Uterus (tissue), 4 donors: ENCODE measurements around the gene RARB. TPM values are rescaled to one million over a fixed set of nuclear protein-coding genes. Genes with fewer than 3 reads are reported as not detected.
A peak's percentile ranks its signal among the peaks of the same experiment; 100 is the strongest.

Experiments
- DNase-seq, 2 donors: peaks; one replicate each; pipeline ENCODE4 v3.0.0-alpha.2; 2019 to 2020
- H3K27ac ChIP-seq, 2 donors: fragments of 200-600 bp; sonication (generic); 1 replicate in 1 of 2; 2 replicates in 1 of 2; pipeline ENCODE4 v1.5.1; 2016 to 2018
- H3K27me3 ChIP-seq, 2 donors: fragments of 200-600 bp; sonication (generic); one replicate each; pipeline ENCODE4 v1.5.1; 2018 to 2019; ENCODE audit warnings: control low read depth in 1 of 2
- H3K36me3 ChIP-seq, 2 donors: fragments of 200-600 bp; sonication (generic); one replicate each; pipeline ENCODE4 v1.5.1; 2019; ENCODE audit warnings: control low read depth in 1 of 2
- H3K4me1 ChIP-seq, 2 donors: fragments of 200-600 bp; sonication (generic); one replicate each; pipeline ENCODE4 v1.5.1; 2018 to 2019; ENCODE audit warnings: control low read depth in 1 of 2
- H3K4me3 ChIP-seq, 2 donors: fragments of 200-600 bp; sonication (generic); 1 replicate in 1 of 2; 2 replicates in 1 of 2; pipeline ENCODE4 v1.5.1; 2018 to 2019; ENCODE audit warnings: mild to moderate bottlenecking in 1 of 2
- H3K9me3 ChIP-seq, 2 donors: fragments of 200-600 bp; sonication (generic); one replicate each; pipeline ENCODE4 v1.5.1; 2019; ENCODE audit warnings: control low read depth in 1 of 2
- POLR2A ChIP-seq, 2 donors: fragments of 450-650 bp; IDR thresholded peaks; one replicate each; pipeline ENCODE4 v1.6.1; 2016; ENCODE audit warnings: antibody characterized with exemption in 2 of 2, mild to moderate bottlenecking in 1 of 2, moderate library complexity in 1 of 2
- intact Hi-C: fragments of 100-400 bp; cut with DNase I; formaldehyde crosslinking; loops from one replicate; pipeline ENCODE4 v1.15.1; 2023; ENCODE audit warnings: low total_unique reads
- total RNA-seq, 4 donors: library from RNA; depleted of rRNA in 3 of 4; stranded (reverse); fragments of >200 nt in 3 of 4; gene quantifications; one replicate each; pipeline versions ENCODE4 v1.1.0 to v1.2.4, GENCODE V29; 2014 to 2023
- TF ChIP-seq, protein P1 (sequence below), 4 experiments: fragments of 200-600 bp in 2 of 4; fragments of 450-650 bp in 2 of 4; sonication (generic) in 2 of 4; IDR thresholded peaks; one replicate each; pipeline ENCODE4 v1.5.1; 2016 to 2019; ENCODE audit warnings: antibody characterized with exemption in 4 of 4, mild to moderate bottlenecking in 2 of 4, moderate library complexity in 1 of 4
- donor health status: DM: yes; HTN: yes; CAD: no.

RARB gene
- total RNA-seq, 4 donors from 2014 or later, result 6.7 to 63.0 (median 14.5) TPM

DNA sequence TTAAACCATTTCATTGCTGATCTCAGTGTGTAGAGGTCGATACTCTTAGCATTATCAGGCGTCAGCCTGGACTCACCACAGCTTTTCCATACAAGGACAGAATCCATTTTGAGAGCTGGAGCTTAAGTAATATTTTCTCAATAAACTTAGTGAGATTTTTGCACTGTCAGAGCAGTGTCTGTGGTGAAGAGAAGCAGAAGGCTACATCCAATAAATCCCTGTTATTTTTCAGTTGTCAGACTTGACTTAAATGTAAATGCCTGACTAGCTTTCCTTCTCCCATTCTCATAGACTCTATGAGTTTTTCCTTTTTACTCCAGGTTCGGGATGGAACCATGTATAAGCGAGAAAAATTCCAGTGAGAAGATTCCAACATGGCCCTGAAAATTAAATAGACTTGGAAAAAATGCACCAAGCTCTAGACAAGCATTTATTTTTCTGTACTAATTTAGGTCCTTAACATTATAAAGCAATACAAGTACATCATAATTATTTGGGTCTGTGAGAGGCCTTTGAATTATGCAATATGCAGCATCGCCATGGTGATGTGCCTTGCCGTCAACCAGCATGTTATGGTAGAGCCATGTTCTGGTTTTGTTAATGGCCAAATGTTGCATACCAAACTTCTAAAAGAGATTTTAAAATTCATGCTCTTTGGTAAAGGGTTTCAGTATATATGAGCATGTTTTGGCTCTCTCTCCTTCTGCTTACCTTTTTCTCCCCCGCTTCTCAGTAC is 62.0 kb downstream of the RARB start:
- no peak for DNase-seq
- TF ChIP-seq, protein P1, sequence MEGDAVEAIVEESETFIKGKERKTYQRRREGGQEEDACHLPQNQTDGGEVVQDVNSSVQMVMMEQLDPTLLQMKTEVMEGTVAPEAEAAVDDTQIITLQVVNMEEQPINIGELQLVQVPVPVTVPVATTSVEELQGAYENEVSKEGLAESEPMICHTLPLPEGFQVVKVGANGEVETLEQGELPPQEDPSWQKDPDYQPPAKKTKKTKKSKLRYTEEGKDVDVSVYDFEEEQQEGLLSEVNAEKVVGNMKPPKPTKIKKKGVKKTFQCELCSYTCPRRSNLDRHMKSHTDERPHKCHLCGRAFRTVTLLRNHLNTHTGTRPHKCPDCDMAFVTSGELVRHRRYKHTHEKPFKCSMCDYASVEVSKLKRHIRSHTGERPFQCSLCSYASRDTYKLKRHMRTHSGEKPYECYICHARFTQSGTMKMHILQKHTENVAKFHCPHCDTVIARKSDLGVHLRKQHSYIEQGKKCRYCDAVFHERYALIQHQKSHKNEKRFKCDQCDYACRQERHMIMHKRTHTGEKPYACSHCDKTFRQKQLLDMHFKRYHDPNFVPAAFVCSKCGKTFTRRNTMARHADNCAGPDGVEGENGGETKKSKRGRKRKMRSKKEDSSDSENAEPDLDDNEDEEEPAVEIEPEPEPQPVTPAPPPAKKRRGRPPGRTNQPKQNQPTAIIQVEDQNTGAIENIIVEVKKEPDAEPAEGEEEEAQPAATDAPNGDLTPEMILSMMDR (IDR thresholded peaks at IDR 0.05), result no peak
- TF ChIP-seq POLR2A (IDR thresholded peaks at IDR 0.05), result no peak
- intact Hi-C loops, result no loop called here
- Histone ChIP-seq H3K4me1 (no peaks in the 10 kb centered on the region), H3K36me3 (no peaks in the 10 kb centered on the region), H3K4me3 (no peak overlapping the region), H3K27me3 (no peaks in the 10 kb centered on the region), H3K9me3 (no peaks in the 10 kb centered on the region), H3K27ac (peak overlapping the region; percentile 63 to 72)

DNA sequence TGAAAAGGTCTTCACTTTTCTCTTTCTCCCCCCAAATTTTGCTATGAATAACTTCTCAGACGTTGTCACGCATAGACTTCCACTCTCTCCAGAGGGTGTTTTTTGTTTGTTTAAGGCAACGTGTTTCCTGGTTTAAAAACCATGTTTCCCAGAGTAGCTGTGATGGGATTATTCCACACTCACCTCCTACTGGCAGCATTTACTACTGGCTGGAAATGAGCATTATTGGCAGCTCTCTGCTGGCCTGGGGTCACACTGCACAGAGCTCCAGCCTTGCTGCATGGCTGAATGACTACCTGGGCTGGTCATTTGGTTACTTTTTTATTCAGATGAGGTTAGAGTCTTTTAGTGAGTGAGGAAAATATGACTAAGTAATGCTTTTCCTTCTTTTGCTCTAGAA is 65.2 kb downstream of the RARB start:
- Histone ChIP-seq H3K9me3 (no peaks in the 10 kb centered on the region), H3K27ac (no peak overlapping the region), H3K36me3 (no peaks in the 10 kb centered on the region), H3K4me3 (no peak overlapping the region), H3K4me1 (no peaks in the 10 kb centered on the region), H3K27me3 (no peaks in the 10 kb centered on the region)
- intact Hi-C loops, result no loop called here
- DNase-seq, result no peak
- TF ChIP-seq POLR2A (IDR thresholded peaks at IDR 0.05), result no peak
- TF ChIP-seq, protein P1 (IDR thresholded peaks at IDR 0.05), result no peak

DNA sequence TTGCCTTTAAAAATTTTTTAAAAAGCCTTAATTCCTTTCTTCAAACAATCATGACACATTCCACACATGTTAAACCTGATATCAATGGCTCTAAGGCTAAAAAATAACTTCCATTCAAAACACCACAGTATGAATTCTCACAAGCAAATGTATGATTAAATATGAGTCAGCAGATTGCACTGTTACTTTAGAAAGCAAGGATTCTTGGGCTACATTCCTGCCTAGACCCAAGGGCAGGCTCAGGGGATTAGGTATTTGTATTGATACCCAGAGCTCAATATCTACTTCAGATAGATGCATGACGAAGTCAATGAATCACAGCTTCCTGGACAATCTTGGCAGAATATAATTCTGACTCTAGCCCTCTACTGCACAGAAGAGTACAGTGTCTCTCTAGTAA is 65.7 kb downstream of the RARB start:
- intact Hi-C loops, result no loop called here
- H3K27me3 ChIP-seq, result no peaks in the 10 kb centered on the region
- no peaks in the 10 kb centered on the region for H3K9me3 ChIP-seq
- no peaks in the 10 kb centered on the region for H3K36me3 ChIP-seq
- no peak overlapping the region for H3K27ac ChIP-seq
- TF ChIP-seq POLR2A (IDR thresholded peaks at IDR 0.05), result no peak
- TF ChIP-seq, protein P1 (IDR thresholded peaks at IDR 0.05), result no peak
- H3K4me3 ChIP-seq, result no peak overlapping the region
- no peaks in the 10 kb centered on the region for H3K4me1 ChIP-seq
- no peak for DNase-seq

DNA sequence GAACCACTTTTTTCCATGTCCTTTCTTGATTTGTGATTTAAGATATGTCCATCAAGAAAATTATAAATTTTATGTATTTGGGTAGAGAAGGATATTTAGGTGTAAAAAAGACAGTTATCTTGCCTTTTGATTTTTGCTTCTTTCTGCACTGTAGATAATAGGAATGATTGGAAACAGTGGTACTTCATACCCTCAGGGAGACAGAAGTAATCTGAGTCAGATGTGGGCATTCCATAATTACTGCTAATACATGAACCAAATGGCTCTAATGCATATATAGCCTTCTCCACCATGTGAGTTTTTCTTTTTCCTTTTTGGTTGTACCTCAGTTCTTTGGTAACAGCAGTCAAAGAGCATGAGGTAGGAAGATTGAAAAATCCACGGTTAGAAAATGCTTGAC is 67.2 kb downstream of the RARB start:
- H3K27ac ChIP-seq, result no peak overlapping the region
- no peaks in the 10 kb centered on the region for H3K27me3 ChIP-seq
- no peak overlapping the region for H3K4me3 ChIP-seq
- H3K9me3 ChIP-seq, result no peaks in the 10 kb centered on the region
- no peak for DNase-seq
- intact Hi-C loops, result no loop called here
- TF ChIP-seq, protein P1 (IDR thresholded peaks at IDR 0.05), result no peak
- TF ChIP-seq POLR2A (IDR thresholded peaks at IDR 0.05), result no peak
- no peaks in the 10 kb centered on the region for H3K4me1 ChIP-seq
- no peaks in the 10 kb centered on the region for H3K36me3 ChIP-seq

DNA sequence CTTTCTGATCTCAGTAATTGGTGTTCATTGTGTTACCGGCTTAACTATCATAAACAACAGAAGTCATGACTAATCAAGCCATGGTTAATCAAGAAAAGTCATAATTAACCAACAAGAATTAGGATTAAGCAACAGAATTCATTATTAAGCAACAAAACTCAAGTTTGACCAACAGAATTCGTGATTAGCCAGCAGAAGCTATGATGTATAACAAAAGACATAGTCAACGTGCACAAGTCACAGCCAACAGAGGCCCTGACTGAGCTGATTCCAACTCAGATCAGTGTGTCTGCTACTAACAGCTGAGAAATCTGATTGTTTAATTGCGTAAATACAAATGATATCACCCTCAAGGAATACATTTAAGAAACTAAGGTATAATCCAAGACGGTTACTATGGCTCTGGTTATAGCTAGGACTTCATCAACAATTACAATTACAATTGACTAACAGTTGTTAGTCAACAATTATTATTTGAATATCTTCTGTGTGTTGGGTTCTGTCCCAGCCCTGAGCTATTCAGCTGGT is 67.7 kb downstream of the RARB start:
- H3K4me1 ChIP-seq, result no peaks in the 10 kb centered on the region
- no peak overlapping the region for H3K4me3 ChIP-seq
- H3K36me3 ChIP-seq, result no peaks in the 10 kb centered on the region
- intact Hi-C loops, result no loop called here
- H3K27me3 ChIP-seq, result no peaks in the 10 kb centered on the region
- DNase-seq, result no peak
- no peaks in the 10 kb centered on the region for H3K9me3 ChIP-seq
- no peak for TF ChIP-seq POLR2A (IDR thresholded peaks at IDR 0.05)
- TF ChIP-seq, protein P1 (IDR thresholded peaks at IDR 0.05), result no peak
- H3K27ac ChIP-seq, result no peak overlapping the region
